HepG2 (cell line): ENCODE measurements around the gene RAB29. TPM values are rescaled to one million over a fixed set of nuclear protein-coding genes. Genes with fewer than 3 reads are reported as not detected.

Experiments
- ATAC-seq: fragments of 200-7000 bp; cut with Tn5 transposase; 3 replicates; pipeline ENCODE4 v1.9.1; 2020; ENCODE audit warnings: mild to moderate bottlenecking, moderate library complexity
- BruUV-seq: library from RNA; stranded (reverse); fragments of 400-500 nt; replicated peaks from 2 replicates; lab custom pipeline; 2021; lab: Mats Ljungman, UMichigan
- CTCF ChIA-PET: fragments of 300-600 bp; formaldehyde crosslinking; extraction: SDS; loops from one replicate; lab custom pipeline; 2021; ENCODE audit warnings: low total read pairs, inconsistent platforms, low intra/inter-chr PET ratio; lab: Yijun Ruan, JAX
- POLR2A ChIA-PET: fragments of 350-600 bp; sonication (Branson Sonifier 250); formaldehyde crosslinking; loops from one replicate; lab custom pipeline; 2020; ENCODE audit warnings: antibody characterized with exemption, inconsistent platforms; lab: Yijun Ruan, JAX
- DNase-seq: peaks from one replicate; pipeline ENCODE4 v3.0.0-alpha.2; 2015; ENCODE audit warnings: low spot score
- FAIRE-seq: peaks from 3 replicates; lab custom pipeline; 2011; peaks lifted over from hg19 to GRCh38; lab: Jason Lieb, UNC
- H2AFZ ChIP-seq: one replicate; pipeline ENCODE4 v1.6.1; 2011; ENCODE audit warnings: low read length, inconsistent platforms
- H3K27ac ChIP-seq: fragments of 300-600 bp; 3 replicates; pipeline ENCODE4 v1.8.0; 2011; ENCODE audit warnings: mixed run types, mild to moderate bottlenecking, mixed read lengths, low read length, inconsistent platforms; ENCODE audit not compliant: insufficient read depth; ENCODE audit errors: extremely low read length
- H3K27me3 ChIP-seq, 2 experiments: fragments of 200-600 bp in 1 of 2; 2 replicates in 1 of 2; 3 replicates in 1 of 2; pipeline versions ENCODE4 v1.6.0 to v1.8.0; 2011; ENCODE audit warnings: low read length in 2 of 2, mild to moderate bottlenecking in 2 of 2, moderate library complexity in 2 of 2, inconsistent platforms in 1 of 2; ENCODE audit not compliant: insufficient read depth in 2 of 2, control insufficient read depth in 1 of 2
- H3K36me3 ChIP-seq, 2 experiments: fragments of 200-600 bp in 1 of 2; replicated peaks in 1 of 2; 2 replicates in 1 of 2; 3 replicates in 1 of 2; pipeline versions ENCODE4 v1.5.1 to v1.8.0; 2011; ENCODE audit warnings: low read length in 2 of 2, inconsistent platforms in 1 of 2; ENCODE audit not compliant: insufficient read depth in 2 of 2, control insufficient read depth in 1 of 2
- H3K4me1 ChIP-seq: 2 replicates; pipeline ENCODE4 v1.5.1; 2012; ENCODE audit warnings: low read length, inconsistent platforms; ENCODE audit not compliant: insufficient read depth
- H3K4me2 ChIP-seq: 2 replicates; pipeline ENCODE4 v1.6.0; 2011; ENCODE audit warnings: low read depth, low read length, inconsistent platforms
- H3K4me3 ChIP-seq, 3 experiments: fragments of 200-600 bp in 1 of 3; sonication (generic), shearing (Covaris generic) in 1 of 3; replicated peaks in 1 of 3; 2 replicates each; pipeline ENCODE4 v1.5.1; 2011 to 2016; ENCODE audit warnings: low read length in 3 of 3, inconsistent platforms in 2 of 3, low read depth in 2 of 3, mild to moderate bottlenecking in 2 of 3, control low read depth in 1 of 3, mixed read lengths in 1 of 3; ENCODE audit not compliant: insufficient read depth in 1 of 3
- H3K79me2 ChIP-seq: one replicate; pipeline ENCODE4 v1.6.1; 2011; ENCODE audit warnings: low read length, inconsistent platforms; ENCODE audit not compliant: insufficient read depth
- H3K9ac ChIP-seq: 2 replicates; pipeline ENCODE4 v1.6.0; 2011; ENCODE audit warnings: mild to moderate bottlenecking, low read depth, low read length, inconsistent platforms; ENCODE audit not compliant: insufficient read depth
- H3K9me3 ChIP-seq: 2 replicates; pipeline ENCODE4 v1.5.1; 2012; ENCODE audit warnings: mild to moderate bottlenecking, low read length
- H4K20me1 ChIP-seq: 2 replicates; pipeline ENCODE4 v1.6.0; 2011; ENCODE audit warnings: inconsistent platforms, mild to moderate bottlenecking, low read length, moderate library complexity; ENCODE audit not compliant: insufficient read depth
- FOXC1 ChIP-seq: sonication (generic); formaldehyde crosslinking; IDR thresholded peaks from 2 replicates; pipeline ENCODE4 v1.8.0; 2022; ENCODE audit warnings: mild to moderate bottlenecking, missing genetic modification reagents, borderline replicate concordance
- FOXO1 ChIP-seq: sonication (generic); formaldehyde crosslinking; IDR thresholded peaks from 2 replicates; pipeline ENCODE4 v1.4.0; 2020; ENCODE audit warnings: missing genetic modification reagents
- MAZ ChIP-seq, 2 experiments: sonication (generic) in 1 of 2; formaldehyde crosslinking in 1 of 2; IDR thresholded peaks; 2 replicates each; pipeline versions ENCODE4 v1.5.0 to v1.6.1; 2012 to 2020; ENCODE audit warnings: low read depth in 2 of 2, mild to moderate bottlenecking in 2 of 2, borderline replicate concordance in 1 of 2, improper control_type of control experiment in 1 of 2, low read length in 1 of 2, missing genetic modification reagents in 1 of 2, moderate library complexity in 1 of 2
- MTF2 ChIP-seq: sonication (generic); formaldehyde crosslinking; IDR thresholded peaks from 2 replicates; pipeline ENCODE4 v1.5.0; 2020; ENCODE audit warnings: missing genetic modification reagents, borderline replicate concordance
- NBN ChIP-seq: fragments of 450-650 bp; conservative IDR thresholded peaks from 2 replicates; pipeline ENCODE4 v1.6.1; 2017
- NFKB2 ChIP-seq: sonication (generic); formaldehyde crosslinking; IDR thresholded peaks from 2 replicates; pipeline ENCODE4 v1.4.0; 2020; ENCODE audit warnings: missing genetic modification reagents, borderline replicate concordance
- PHB2 ChIP-seq: fragments of 450-650 bp; IDR thresholded peaks from 2 replicates; pipeline ENCODE4 v1.6.1; 2018; ENCODE audit not compliant: partially characterized antibody
- POLR2AphosphoS5 ChIP-seq: IDR thresholded peaks from 2 replicates; pipeline ENCODE4 v1.6.1; 2012; ENCODE audit warnings: low read depth, low read length
- SMC3 ChIP-seq: IDR thresholded peaks from 2 replicates; pipeline ENCODE4 v1.6.1; 2011; ENCODE audit warnings: low read length, improper control_type of control experiment
- TARDBP ChIP-seq: sonication (generic); formaldehyde crosslinking; IDR thresholded peaks from 2 replicates; pipeline ENCODE4 v1.8.0; 2022; ENCODE audit warnings: mild to moderate bottlenecking, missing genetic modification reagents
- TEAD3 ChIP-seq: optimal IDR thresholded peaks from 2 replicates; pipeline ENCODE3; 2016; ENCODE audit warnings: borderline replicate concordance
- ZMAT3 ChIP-seq: sonication (generic); formaldehyde crosslinking; conservative IDR thresholded peaks from 2 replicates; pipeline ENCODE4 v1.7.0; 2021; ENCODE audit warnings: missing genetic modification reagents
- ZNF331 ChIP-seq: sonication (generic); formaldehyde crosslinking; IDR thresholded peaks from 2 replicates; pipeline ENCODE4 v1.4.0; 2020; ENCODE audit warnings: missing genetic modification reagents
- ZNF350 ChIP-seq: sonication (generic); formaldehyde crosslinking; IDR thresholded peaks from 2 replicates; pipeline ENCODE4 v1.4.0; 2020; ENCODE audit warnings: mild to moderate bottlenecking, low read depth, missing genetic modification reagents, borderline replicate concordance
- ZNF629 ChIP-seq: sonication (generic); formaldehyde crosslinking; conservative IDR thresholded peaks from 2 replicates; pipeline ENCODE4 v1.5.0; 2020; ENCODE audit warnings: missing genetic modification reagents
- ZNF720 ChIP-seq: sonication (generic); formaldehyde crosslinking; IDR thresholded peaks from 2 replicates; pipeline ENCODE4 v1.4.0; 2020; ENCODE audit warnings: missing genetic modification reagents
- ZNF747 ChIP-seq: sonication (generic); formaldehyde crosslinking; IDR thresholded peaks from 2 replicates; pipeline ENCODE4 v1.8.1; 2023; ENCODE audit warnings: missing genetic modification reagents, mild to moderate bottlenecking, borderline replicate concordance
- WGBS: methylation state at CpG from one replicate; pipeline ENCODE4 v1.1.6; 2017; ENCODE audit warnings: low lambda C conversion rate; 5-methylcytosine and 5-hydroxymethylcytosine counted together
- in situ Hi-C: cut with HindIII; loops from 2 replicates; pipeline ENCODE4 v1.10.0; 2017; ENCODE audit warnings: low pct_unique_long_range_greater_than_20kb; ENCODE audit not compliant: extremely low pct_ligation_motif_present
- intact Hi-C: fragments of 100-400 bp; cut with micrococcal nuclease; formaldehyde crosslinking; loops from one replicate; pipeline ENCODE4 v1.10.0; 2022; ENCODE audit not compliant: unreplicated experiment
- polyA plus RNA-seq, 8 experiments: library from polyadenylated mRNA; depleted of rRNA in 3 of 8; stranded (reverse) in 7 of 8; unstranded in 1 of 8; fragments of >200 nt; fragmentation: Illumina TruSeq in 4 of 8; extraction: Trizol in 4 of 8; gene quantifications; 2 replicates each; pipeline versions ENCODE4 v1.2.1 to v1.2.3, GENCODE V29; 2011 to 2016; ENCODE audit warnings: low read depth in 4 of 8, missing spikeins in 1 of 8, mixed read lengths in 1 of 8; ENCODE audit not compliant: insufficient read depth in 1 of 8
- total RNA-seq, 5 experiments: library from RNA; depleted of rRNA; stranded (reverse); fragments of >200 nt; fragmentation: Illumina TruSeq; extraction: Trizol; gene quantifications; 2 replicates each; pipeline ENCODE4 v1.2.3, GENCODE V29; 2016; ENCODE audit warnings: low read depth in 1 of 5

Gene RAB29
- total and polyA plus RNA-seq, 2 of the 13 experiments (the other 11 are each of a cell fraction or from before 2014, with no cell fraction given) = 8.7 to 10.1 TPM

GRCh38 chr1:205813755-205814058, 38.4 kb upstream of the RAB29 start:
- no peak overlapping the region for H3K9ac ChIP-seq
- no peaks in the 10 kb centered on the region for H3K9me3 ChIP-seq
- POLR2A ChIA-PET = no interaction called here
- H2AFZ ChIP-seq = no peak overlapping the region
- H3K79me2 ChIP-seq = no peaks in the 10 kb centered on the region
- DNase-seq (no peak), ATAC-seq (peak; percentile 8; the same call in 2 of the 3 replicates), FAIRE-seq (no peak)
- no peaks in the 10 kb centered on the region for H4K20me1 ChIP-seq
- H3K27me3 ChIP-seq = peaks cover 1 to 23% of the 10 kb centered on the region in 2 experiments; a peak in 3 of 5 replicates
- peak overlapping the region; percentile 92 for H3K4me2 ChIP-seq
- intact Hi-C loops (no loop called here), in situ Hi-C loops (no loop called here)
- WGBS = 5% methylated on average over 14 of the region's 14 CpGs
- CTCF ChIA-PET = no interaction called here
- H3K27ac ChIP-seq = no peak overlapping the region
- H3K4me3 ChIP-seq = peak overlapping the region; percentile 59 to 80 (median 76)
- H3K36me3 ChIP-seq = no peaks in the 10 kb centered on the region
- no peak for TF ChIP-seq ZNF331 (CRISPR knock-in tag)
- no peak for TF ChIP-seq TEAD3 (CRISPR knock-in tag)
- no peak for TF ChIP-seq ZMAT3 (CRISPR knock-in tag)
- no peak for TF ChIP-seq NFKB2 (CRISPR knock-in tag)
- TF ChIP-seq FOXC1 = peak; percentile 40; the same call in 1 of the 2 replicates
- TF ChIP-seq SMC3 = no peak
- no peak for TF ChIP-seq TARDBP (CRISPR knock-in tag)
- no peak for TF ChIP-seq NBN
- TF ChIP-seq ZNF350 (CRISPR knock-in tag) = 0 out of 2 replicates have a peak, but pooled peaks have one; percentile 8
- TF ChIP-seq ZNF629 (CRISPR knock-in tag) = no peak
- no peak for TF ChIP-seq PHB2
- TF ChIP-seq FOXO1 (CRISPR knock-in tag) = no peak
- no peak for TF ChIP-seq ZNF720 (CRISPR knock-in tag)
- no peak for TF ChIP-seq ZNF747 (CRISPR knock-in tag)
- no peak for TF ChIP-seq MAZ (IDR thresholded peaks at IDR 0.05; ENCODE audit: borderline replicate concordance, low read depth, low read length)
- TF ChIP-seq MAZ (CRISPR knock-in tag; IDR thresholded peaks at IDR 0.05; ENCODE audit: low read depth) = no peak
- 0 out of 2 replicates have a peak, but pooled peaks have one; percentile 65 for TF ChIP-seq MTF2
- TF ChIP-seq POLR2AphosphoS5 = no peak
- BruUV-seq = no TSS peak
- H3K4me1 ChIP-seq = peaks cover 22% of the 10 kb centered on the region
